A204.1 (cell line): ENCODE data around the gene DTNBP1.

Experiments used
- FAIRE-seq: peaks from 2 replicates; lab custom pipeline; 2012; peaks lifted over from hg19 to GRCh38; lab: Jason Lieb, UNC

The DTNBP1 gene

DNA sequence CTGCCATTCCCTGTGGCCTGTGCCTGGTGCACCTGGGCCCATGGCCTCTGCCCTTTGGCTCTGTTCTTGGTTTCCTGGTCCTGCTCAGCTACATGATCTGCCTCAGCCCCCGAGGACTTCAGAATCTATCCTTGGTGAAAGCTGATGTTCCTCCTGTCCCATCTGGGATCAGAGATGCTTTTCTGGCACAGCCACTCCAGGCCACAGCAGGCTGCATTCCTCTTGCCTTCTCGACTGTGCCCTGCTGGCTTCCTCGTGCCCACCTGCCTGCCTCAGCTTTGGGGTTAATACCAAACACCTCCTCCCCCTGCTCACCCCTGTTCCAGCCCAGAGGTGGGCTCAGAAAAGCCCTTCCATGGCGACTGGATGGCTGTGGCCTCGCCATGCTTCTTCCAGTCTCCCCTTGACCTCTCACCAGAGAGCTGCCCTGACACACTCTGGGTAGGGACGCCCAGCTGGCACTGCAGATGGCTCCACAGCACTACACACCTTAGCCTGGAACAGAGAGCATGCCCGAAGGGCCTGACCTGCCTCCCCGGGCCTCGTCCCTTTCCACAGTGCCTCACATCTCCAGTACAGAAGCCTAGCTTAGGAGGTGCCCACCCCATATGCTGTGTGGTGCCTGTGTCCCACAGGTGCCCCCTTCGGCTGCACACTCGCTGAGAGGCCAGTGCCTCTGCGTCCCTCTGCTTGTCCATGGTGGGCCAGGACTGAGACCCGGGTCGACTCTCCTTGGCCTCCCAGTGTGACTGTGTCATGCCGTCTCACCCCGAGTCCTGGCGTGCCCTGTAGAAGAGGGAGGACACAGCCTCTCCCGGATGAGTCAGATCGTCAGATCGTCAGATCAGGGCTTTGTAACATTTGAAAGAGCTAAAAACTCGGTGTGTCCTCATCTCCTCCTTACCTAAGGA is 148.8 kb downstream of the DTNBP1 start:
- no peak for FAIRE-seq

DNA sequence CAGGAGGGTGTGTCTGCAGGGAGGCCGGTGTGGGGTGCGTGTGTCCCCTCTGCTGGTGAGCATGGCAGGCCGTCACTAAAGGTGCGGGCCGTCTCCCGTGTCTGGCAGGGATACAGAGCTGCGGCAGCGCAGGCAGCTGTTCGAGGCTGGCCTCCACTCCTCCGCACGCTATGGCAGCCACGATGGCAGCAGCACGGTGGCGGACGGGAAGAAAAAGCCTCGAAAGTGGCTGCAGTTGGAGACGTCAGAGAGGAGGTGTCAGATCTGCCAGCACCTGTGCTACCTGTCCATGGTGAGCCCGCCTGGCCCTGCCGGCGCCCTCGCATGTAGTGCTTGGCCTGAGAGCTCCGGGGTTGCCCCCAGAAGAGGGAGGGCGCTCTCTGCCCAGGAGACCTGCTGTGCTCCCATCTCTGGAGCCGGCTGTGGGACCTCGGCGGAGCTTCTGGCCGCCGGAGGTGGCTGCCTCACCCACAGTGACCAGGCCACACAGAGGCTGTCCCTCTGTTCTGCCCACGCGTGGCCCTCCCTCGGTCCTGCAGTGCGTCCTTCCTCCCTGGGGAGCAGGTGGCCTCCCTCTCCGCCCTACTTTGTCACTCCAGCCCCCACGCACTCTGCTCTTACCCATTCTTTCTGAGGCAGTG is 149.6 kb downstream of the DTNBP1 start:
- FAIRE-seq: no peak

DNA sequence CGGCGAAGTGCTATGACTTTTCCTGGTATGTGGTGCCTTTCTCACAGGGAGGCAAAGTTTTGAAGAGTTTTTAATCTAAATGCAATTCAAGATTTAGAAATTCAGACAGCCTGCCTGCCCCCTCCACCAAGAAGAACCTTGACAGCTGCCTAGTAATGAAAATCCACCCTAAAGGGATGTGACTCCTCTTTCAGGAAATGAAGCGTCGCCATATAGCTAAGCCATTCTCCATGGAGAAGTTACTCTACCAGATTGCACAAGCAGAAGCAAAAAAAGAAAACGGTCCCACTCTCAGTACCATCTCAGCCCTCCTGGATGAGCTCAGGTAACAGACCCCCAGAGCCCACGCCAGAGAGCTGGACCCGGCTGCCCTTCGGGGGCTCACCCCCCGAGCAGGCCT is 150.1 kb downstream of the DTNBP1 start:
- FAIRE-seq: no peak

DNA sequence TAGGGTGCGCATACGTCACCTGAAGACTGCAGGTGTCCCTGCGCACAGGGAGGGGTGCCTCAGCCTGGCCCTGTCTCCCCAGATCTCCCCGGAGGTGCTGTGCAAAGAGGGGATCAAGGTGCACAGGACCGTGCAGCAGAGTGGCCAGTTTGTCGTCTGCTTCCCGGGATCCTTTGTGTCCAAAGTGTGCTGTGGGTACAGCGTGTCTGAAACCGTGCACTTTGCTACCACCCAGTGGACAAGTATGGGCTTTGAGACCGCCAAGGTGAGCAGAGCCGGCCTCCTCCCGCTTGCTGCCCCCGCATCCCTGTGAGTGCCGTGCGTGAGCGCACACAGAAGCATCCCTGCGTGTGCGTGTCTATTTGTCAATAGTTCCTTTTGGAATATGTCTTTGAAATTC is 150.7 kb downstream of the DTNBP1 start:
- FAIRE-seq: no peak

DNA sequence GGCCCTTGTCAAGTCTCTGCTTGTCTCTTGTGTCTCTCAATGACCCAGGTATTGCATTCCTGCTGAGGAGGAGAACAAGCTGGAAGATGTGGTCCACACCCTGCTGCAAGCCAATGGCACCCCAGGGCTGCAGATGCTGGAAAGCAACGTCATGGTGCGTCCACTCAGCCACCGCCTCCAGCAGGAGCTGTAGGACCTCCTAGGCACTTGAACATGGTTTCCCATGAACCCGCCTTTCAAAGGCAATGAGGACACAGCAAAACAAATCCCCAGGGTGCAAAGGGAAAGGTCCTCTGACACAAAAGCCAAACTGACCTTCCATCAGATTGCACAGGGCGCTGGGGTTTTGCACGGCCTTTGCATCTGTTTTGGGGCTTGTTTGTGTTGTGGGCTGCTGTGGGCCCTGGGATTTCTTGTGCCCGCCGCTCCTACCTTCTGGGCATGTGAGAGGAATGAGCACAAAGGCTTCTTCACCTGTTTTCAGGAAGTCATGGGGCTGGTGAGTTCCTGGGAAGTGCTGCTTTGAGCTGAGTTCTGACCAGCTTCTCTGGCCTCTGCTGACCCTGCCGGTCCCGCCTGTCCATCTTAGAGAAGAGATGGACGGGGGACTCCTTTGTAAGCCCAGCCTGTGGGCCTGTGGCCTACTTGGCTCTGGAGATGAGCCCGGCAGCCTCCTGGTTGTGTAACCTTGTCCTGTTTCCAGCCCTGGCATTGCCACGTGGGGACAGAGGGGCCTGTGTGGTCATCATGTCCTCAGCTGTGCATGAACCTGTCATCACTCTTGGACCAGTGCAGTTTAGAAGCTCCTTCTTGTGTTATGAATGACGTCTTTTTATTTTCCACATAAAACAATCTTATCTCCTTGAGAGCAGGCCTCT is 151.3 kb downstream of the DTNBP1 start:
- FAIRE-seq: no peak

DNA sequence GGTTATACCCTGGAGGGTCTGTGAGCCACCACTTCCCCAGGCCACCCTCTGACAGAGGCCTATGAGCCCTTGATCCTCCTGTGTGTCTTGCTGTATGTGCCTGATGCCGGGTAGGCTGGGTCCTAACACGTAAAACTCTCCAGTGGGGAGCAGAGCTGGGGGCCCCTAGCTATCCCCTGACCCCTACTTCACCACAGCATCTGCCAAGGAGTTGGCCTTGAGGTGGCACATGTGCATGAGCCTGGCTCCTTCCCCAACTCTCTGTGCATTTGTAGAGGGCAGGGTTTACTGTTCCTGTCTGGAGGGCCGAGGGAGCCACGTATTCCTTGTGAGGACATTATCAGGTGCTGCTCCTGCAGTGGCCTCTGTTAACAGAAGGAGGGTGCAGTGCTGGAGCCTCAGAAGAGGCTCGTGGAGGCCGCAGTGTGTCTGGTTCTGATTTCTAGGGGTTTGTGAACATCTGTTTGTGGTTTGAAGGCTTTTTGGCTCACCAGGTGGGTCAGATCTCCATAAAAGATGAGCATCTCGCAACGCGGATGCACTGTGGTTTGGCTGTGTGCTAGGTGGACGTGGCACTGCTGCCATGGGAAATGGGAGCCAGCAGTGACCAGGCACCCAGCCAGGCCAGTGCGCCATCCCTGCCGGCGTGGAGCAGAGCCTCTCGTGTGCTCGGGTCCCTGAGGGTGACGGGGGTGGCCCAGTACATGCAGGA is 152.1 kb downstream of the DTNBP1 start:
- no peak for FAIRE-seq

DNA sequence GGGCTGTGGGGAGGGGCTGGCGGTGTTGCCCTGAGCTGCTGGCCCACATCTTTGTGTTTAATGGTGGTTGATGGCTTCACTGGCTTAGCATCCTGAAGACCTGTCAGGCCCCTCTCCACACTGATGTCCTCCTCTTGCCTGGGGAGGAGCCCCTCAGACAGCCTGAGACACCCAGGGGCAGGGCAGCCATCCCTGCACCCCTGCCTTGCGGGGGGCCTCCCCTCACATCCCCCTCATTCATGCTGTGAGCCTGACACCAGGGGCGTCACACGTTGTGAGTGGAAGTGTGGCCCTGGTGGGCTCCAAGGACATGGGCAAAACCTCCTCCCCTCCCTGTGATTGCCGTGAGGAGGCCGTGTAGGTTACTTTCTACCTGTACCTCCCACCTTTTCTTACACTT is 152.7 kb downstream of the DTNBP1 start:
- FAIRE-seq: no peak

DNA sequence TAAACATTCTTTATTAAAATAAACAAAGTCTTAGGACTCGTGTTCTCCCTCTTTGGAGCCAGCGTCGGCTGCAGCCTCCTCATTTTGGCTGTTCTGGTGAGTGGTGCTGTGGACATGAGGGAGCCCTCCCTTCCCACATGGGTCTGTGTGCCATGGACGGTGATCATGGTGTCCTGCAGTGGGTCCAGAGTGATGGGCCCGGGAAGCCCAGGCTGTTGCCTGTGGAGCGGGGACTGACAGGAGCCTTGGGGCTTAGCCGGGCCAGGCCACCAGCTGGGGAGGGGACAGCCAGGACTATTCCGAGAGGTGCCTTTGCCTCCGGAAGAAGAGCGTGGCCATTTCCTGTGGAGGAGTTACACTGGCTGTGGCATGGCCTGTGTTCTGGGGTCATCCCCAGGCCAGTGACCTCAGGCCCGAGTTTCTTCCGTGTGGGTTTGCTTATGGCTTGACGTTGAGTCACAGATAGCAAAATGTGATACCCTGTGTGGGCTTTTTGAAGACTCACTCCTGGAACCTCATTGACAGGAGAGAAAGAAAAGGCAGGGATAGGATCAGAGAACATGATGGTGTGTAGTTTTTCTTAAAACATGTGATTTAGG is 153.4 kb downstream of the DTNBP1 start:
- FAIRE-seq: no peak

DNA sequence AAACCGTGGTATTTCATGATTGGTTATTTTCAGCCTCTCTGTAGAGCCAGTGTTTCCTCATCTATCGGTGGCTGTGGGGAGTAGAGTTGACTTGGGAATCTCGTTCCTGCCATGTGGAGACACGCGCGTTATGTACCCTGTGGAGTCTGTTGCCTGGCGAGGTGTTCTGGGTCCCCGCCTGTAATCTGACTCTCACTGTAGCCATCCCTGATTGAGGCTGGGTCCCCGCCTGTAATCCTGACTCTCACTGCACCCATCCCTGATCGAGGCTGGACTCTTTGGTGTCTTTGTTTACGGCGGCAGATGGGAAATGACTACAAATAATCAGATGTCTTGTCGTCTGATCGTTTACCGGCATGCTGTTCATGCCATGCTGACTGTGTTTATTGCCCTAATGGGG is 153.9 kb downstream of the DTNBP1 start:
- FAIRE-seq: no peak

DNA sequence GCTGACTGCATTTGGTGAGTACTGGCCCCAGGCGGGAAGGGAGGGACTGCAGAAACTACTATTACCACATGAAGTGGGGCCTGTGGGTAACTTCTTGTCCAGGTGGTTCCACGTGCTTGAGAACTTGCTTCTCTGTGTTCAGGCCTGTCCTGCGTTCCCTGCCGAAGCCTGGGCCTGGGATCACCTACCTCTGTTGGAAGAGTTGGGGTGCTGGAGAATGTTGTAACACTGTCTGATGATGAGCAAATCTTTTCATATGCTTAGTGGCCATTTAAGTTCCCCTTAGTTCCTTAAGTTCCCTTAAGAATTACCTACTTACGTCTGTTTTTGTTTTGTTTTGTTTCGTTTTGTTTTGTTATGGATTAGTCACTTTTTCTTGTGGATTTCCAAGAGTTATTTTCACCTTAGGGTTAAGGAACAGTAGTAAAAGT is 154.4 kb downstream of the DTNBP1 start:
- FAIRE-seq: no peak

DNA sequence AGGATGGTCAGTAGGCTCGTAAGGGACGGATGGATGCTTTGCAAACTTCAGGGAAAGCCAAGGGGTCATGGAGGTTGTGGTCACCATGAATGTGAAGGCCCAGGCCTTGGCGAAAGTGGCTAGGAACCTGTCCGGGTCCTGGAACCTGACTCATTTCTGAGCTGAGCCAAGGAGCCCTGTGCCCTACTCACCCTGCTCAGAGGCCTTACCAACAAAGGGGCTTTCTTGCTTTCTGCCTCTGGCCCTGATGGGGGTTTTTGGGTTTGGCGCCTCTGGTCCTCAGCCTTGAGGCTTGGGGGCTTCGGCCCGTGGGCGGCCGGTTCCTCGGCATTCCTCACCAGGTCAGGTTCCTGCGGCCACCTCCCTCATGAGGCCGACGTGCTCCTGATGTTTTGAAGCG is 155.1 kb downstream of the DTNBP1 start:
- FAIRE-seq: no peak

DNA sequence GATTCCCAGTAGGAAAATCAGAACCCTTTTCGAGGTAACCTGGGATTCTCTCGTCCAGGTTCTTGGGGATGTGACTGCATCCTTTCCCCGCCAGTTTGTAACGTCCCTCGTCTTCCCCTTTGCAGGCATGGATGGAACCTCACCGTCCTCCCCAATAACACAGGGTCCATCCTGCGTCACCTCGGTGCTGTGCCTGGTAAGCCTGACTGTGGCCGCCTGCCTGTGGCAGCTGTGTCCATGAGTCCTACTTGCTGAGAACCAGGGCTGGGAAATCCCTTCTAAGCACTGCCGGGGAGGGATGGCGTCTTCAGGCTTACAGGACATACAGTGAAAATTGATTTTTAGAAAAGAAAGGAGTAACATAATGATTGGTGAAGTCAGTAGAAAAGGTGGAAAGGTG is 155.6 kb downstream of the DTNBP1 start:
- FAIRE-seq: no peak

DNA sequence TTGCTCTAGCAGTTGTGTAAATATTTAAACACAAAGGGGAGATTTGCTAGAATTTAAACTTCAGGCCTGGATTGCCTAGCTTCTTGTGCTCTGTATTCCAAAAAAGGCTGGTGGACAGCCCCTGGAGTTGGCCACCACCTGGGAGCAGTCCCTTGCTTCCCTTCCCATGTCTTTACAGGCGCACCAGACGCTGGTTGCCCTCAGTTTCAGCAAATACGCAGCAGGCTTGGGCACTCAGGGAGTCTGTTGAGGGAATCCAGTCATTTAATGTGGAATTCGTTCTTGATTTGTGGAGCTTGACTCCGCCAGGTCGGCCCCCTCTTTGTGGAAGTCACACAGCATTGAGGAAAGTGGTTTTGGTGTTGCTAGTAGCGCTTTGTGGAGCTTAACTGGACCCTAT is 156.8 kb downstream of the DTNBP1 start:
- no peak for FAIRE-seq

DNA sequence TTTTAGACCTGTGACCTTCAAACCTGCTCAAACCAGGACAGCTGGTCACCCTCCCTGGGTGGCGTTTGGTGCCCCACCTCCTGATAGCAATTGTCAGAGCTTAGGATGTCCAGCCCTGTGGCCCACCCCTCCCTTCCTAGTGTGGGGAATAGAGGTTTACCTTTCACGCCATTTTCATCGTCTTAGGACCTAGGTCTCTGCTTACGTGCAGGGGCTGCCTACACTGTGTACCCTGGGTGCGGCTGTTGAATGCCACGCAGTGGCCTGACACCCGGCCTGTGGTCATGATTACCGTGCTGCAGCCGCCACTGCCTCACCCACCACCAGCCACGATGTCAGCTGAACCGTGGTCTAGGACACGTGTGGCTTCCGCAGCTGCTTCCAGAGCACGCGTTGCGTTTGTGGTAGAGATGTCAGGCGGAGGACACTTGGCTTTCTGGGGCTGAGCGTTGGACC is 157.3 kb downstream of the DTNBP1 start:
- no peak for FAIRE-seq

DNA sequence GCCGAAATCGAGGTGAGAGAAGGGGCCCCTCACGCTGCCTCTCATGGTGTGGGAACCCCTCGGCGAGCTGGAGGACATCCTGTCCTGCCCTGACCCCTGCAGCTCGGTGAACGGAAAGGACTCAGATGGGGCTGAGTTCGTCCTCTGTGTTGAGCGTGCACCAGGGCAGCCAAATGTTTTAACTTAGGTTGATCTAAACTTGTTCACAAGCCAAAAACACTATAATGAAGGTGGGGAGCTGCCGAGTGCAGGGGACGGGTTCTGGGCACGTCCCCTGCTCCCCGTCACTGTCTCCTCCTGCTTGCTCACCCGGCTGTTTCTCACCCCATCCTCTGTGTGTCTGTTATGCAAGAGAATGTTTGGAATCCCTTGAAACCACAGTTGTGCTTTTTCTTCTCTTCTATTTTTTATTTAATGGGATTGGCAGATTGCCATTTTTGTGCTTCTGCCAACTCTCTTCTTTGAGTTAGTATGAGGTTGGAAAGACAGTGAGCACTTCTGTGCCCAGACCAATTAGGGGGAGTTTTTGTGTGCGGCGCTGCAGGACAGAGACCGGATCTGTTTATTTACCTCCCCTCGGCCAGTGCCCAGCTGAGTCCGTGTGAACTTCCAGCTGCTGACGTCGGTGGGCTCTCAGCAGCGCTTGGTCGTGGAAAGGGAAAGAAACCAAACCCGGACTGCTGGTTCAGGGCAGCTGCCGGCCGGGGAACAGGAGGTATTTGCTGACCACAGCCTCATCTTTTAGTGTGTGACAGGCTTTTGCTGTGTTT is 158.1 kb downstream of the DTNBP1 start:
- no peak for FAIRE-seq

DNA sequence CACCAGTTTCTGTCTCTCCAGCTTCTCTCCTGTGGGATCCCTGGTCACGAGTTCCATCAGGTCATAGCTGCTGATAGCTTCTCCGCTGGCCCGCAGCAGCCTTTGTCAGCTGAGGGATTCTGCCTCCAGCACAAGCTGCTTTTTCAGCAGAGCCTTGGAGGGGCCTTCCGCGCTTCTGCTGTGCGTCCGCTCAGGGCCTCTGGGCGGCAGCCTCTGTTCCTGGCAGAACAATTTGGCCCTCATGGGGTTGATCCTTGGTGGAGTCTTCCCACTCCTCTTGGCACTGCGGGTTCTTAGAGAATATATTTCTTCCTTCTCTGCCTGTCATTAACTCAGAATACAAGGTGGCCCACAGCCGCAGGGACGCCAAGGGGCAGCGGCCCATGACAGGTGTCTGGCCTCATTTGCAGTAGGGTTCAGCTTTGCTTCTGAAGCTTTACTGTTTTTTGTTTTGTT is 158.8 kb downstream of the DTNBP1 start:
- no peak for FAIRE-seq

DNA sequence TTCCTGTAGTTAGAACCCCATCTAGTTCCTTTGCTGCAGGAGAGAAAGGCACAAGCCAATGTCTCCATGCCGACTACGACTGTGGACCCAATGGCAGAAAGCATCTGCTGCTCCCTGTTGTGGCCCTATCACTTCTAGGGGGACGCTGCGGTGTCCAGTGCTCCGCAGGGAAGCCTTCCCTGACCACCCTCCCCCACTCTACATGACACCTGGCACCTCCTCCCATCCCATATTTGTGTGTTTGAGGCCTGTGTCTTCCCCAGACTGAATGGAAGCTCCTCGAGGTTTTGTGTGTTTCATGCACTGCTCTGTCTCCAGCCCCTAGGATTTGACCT is 159.5 kb downstream of the DTNBP1 start:
- FAIRE-seq: no peak

DNA sequence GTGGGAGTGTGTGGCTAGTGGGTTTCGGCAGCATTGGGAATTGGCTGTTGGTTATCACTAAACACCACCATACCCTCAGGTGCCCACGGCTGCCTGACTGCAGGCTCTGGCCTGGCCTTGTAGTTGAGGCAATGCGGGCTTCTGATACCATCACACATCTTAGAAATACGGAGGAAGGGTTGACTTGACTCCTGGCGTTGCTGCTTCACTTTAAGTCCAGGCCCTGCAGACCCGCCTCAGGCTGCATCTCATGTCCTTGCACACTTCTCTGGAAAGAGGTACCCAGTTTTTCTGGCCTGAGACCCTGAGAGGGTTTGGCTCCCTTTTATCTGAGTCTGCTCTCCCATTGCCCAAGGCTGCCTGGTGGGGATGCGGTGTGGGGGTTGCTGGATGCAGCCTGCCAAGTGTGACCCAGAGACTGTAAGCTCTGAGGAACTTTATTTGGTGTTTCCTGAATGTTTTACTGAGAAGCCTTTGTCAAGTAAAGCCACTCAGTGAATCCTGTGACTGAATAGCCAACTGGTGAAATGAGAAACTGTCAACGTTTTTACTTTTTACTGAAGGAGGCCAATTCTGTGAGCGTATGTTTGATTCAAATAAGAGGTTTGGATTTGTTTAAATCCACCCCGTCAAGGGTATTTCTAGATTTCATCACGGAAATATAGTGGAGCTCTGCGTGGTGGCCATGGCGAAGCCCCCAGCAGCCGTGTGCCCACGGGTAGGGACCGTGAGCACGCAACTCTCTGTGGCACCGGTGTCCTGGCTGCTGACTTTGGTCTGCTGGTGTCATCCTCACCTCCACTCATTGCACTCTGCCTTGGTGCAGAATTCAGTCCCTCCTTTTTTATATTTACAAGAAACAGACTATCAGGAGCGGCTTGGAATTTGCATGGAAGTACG is 160.1 kb downstream of the DTNBP1 start:
- FAIRE-seq: no peak

DNA sequence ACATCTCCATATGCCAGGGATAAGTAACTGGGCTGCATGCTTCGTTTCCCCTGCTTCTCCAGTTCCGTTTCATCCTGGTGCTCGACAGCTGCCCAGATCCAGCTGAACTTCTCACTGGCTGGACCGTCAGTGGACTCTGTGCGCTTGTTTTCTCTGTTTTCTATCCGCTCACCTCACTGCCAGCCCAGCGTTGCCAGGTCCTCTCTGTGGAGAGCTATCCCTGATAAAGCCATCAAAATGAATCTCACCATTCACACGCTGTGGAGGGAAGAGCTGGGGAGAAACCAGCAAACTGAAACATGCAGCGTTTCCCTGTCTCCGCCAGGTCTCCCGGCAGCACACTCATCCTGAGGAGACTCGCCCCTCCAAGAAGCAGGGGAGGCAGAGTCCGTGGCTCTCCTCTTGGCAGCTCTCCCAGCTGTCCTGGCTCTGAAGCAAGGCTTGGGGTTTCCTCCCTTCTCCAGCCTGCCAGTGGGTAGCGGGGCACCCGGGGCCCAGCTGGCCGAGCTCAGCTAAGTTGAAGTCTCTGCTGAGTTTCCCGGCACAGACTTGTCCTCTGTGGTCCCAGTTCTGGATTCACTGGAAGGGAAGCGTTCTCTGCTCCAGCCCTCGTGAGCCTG is 160.9 kb downstream of the DTNBP1 start:
- FAIRE-seq: no peak
